Measurements from ENCODE around the gene FSD2.

DNA sequence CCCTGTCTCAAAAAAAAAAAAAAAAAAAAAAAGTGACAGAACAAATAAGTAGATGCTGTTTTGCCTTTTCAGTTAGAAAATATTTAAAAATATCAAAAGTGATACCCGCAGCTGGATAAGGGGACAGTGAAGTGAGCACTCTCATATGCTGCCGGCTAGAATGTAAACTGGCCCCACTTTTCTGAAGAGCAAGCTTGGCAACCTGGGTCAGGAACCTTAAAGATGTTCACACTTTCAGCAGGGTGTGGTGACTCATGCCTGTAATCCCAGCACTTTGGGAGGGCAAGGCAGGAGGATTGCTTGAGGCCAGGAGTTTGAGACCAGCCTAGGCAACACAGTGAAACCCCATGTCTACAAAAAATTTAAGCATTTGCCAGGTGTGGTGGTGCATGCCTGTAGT lies 17.4 kb downstream of the FSD2 start:
- TF ChIP-seq POLR2A (IDR thresholded peaks at IDR 0.05; ENCODE audit: low read length) (no peak), GATA1 (IDR thresholded peaks at IDR 0.05; ENCODE audit: low read depth, low read length) (no peak)
